KOPT-K1 (cell line): Measurements from ENCODE around the gene FGF8.

Experiments used
- H3K27ac ChIP-seq: fragments of 200-600 bp; sonication (generic); 2 replicates; pipeline ENCODE4 v1.5.1; 2016; ENCODE audit warnings: antibody characterized with exemption, mild to moderate bottlenecking, low read depth, low read length; ENCODE audit not compliant: poor library complexity, severe bottlenecking
- H3K36me3 ChIP-seq: fragments of 200-600 bp; sonication (generic); 2 replicates; pipeline ENCODE4 v1.5.1; 2017; ENCODE audit warnings: antibody characterized with exemption, mild to moderate bottlenecking, low read length, moderate library complexity; ENCODE audit not compliant: insufficient read depth
- H3K9me3 ChIP-seq: fragments of 200-600 bp; sonication (generic); 2 replicates; pipeline ENCODE4 v1.5.1; 2017; ENCODE audit warnings: antibody characterized with exemption, low read length, mild to moderate bottlenecking; ENCODE audit not compliant: insufficient read depth, poor library complexity, severe bottlenecking

FGF8 gene

GRCh38 chr10:101736666-101737065 is 39.2 kb downstream of the FGF8 start:
- Histone ChIP-seq H3K27ac (no peak overlapping the region), H3K9me3 (no peaks in the 10 kb centered on the region), H3K36me3 (no peaks in the 10 kb centered on the region)

- no peaks in the 10 kb centered on the region for H3K36me3 ChIP-seq
- no peak overlapping the region for H3K27ac ChIP-seq
- H3K9me3 ChIP-seq: no peaks in the 10 kb centered on the region
Observed at GRCh38 chr10:101732096-101732495, 43.8 kb downstream of the FGF8 start.

- Histone ChIP-seq H3K27ac (no peak overlapping the region), H3K36me3 (no peaks in the 10 kb centered on the region), H3K9me3 (no peaks in the 10 kb centered on the region)
Observed at GRCh38 chr10:101726115-101726387, 49.9 kb downstream of the FGF8 start.

GRCh38 chr10:101725296-101726114 is 50.4 kb downstream of the FGF8 start:
- no peak overlapping the region for H3K27ac ChIP-seq
- no peaks in the 10 kb centered on the region for H3K9me3 ChIP-seq
- no peaks in the 10 kb centered on the region for H3K36me3 ChIP-seq

- Histone ChIP-seq H3K27ac (no peak overlapping the region), H3K9me3 (no peaks in the 10 kb centered on the region), H3K36me3 (no peaks in the 10 kb centered on the region)
Observed at GRCh38 chr10:101724446-101724845, 51.5 kb downstream of the FGF8 start.

- H3K27ac ChIP-seq: no peak overlapping the region
- no peaks in the 10 kb centered on the region for H3K36me3 ChIP-seq
- no peaks in the 10 kb centered on the region for H3K9me3 ChIP-seq
Observed at GRCh38 chr10:101723176-101723575, 52.7 kb downstream of the FGF8 start.

- Histone ChIP-seq H3K36me3 (no peaks in the 10 kb centered on the region), H3K9me3 (no peaks in the 10 kb centered on the region), H3K27ac (no peak overlapping the region)
Observed at GRCh38 chr10:101721806-101722205, 54.1 kb downstream of the FGF8 start.

GRCh38 chr10:101720606-101721230 is 55.2 kb downstream of the FGF8 start:
- H3K36me3 ChIP-seq: no peaks in the 10 kb centered on the region
- H3K9me3 ChIP-seq: no peaks in the 10 kb centered on the region
- no peak overlapping the region for H3K27ac ChIP-seq
